WTC11 (cell line): ENCODE results near the gene SLIT2. TPM values are rescaled to one million over a fixed set of nuclear protein-coding genes. Genes with fewer than 3 reads are reported as not detected.

Source experiments
- EMX1 ChIP-seq: fragments of 250-450 bp; sonication (Bioruptor Pico); IDR thresholded peaks from 2 replicates; pipeline ENCODE4 v1.8.0; 2021; ENCODE audit warnings: mild to moderate bottlenecking
- ESRRA ChIP-seq: sonication (generic); formaldehyde crosslinking; IDR thresholded peaks from 2 replicates; pipeline ENCODE4 v1.8.1; 2022; ENCODE audit warnings: mild to moderate bottlenecking, missing genetic modification reagents, borderline replicate concordance
- FOXP1 ChIP-seq: sonication (generic); formaldehyde crosslinking; IDR thresholded peaks from 2 replicates; pipeline ENCODE4 v1.8.0; 2022; ENCODE audit warnings: missing genetic modification reagents, mild to moderate bottlenecking, moderate library complexity, borderline replicate concordance
- GTF2I ChIP-seq: fragments of 250-450 bp; sonication (Bioruptor Pico); conservative IDR thresholded peaks from 2 replicates; pipeline ENCODE4 v1.4.0; 2021; ENCODE audit warnings: mild to moderate bottlenecking
- HMGA2 ChIP-seq: fragments of 250-450 bp; sonication (Bioruptor Pico); IDR thresholded peaks from 2 replicates; pipeline ENCODE4 v1.4.0; 2021; ENCODE audit warnings: mild to moderate bottlenecking, moderate library complexity
- HMGXB4 ChIP-seq: sonication (generic); formaldehyde crosslinking; IDR thresholded peaks from 2 replicates; pipeline ENCODE4 v1.8.1; 2023; ENCODE audit warnings: mild to moderate bottlenecking, moderate library complexity, missing genetic modification reagents
- IRF2 ChIP-seq: sonication (generic); formaldehyde crosslinking; IDR thresholded peaks from 2 replicates; pipeline ENCODE4 v1.8.0; 2022; ENCODE audit warnings: low read depth, missing genetic modification reagents, borderline replicate concordance
- JAZF1 ChIP-seq: fragments of 250-450 bp; sonication (Bioruptor Pico); IDR thresholded peaks from 2 replicates; pipeline ENCODE4 v1.9.0; 2021; ENCODE audit warnings: moderate library complexity, mild to moderate bottlenecking, inconsistent platforms
- JUN ChIP-seq: sonication (generic); formaldehyde crosslinking; IDR thresholded peaks from 2 replicates; pipeline ENCODE4 v1.8.0; 2023; ENCODE audit warnings: mild to moderate bottlenecking, missing genetic modification reagents
- OVOL2 ChIP-seq: fragments of 250-450 bp; sonication (Bioruptor Pico); IDR thresholded peaks from 2 replicates; pipeline ENCODE4 v1.9.0; 2021; ENCODE audit warnings: mild to moderate bottlenecking, borderline replicate concordance
- PREB ChIP-seq: sonication (generic); formaldehyde crosslinking; IDR thresholded peaks from 2 replicates; pipeline ENCODE4 v1.8.1; 2022; ENCODE audit warnings: mild to moderate bottlenecking, missing genetic modification reagents, moderate library complexity, borderline replicate concordance
- PRRX2 ChIP-seq: fragments of 250-450 bp; sonication (Bioruptor Pico); IDR thresholded peaks from 2 replicates; pipeline ENCODE4 v1.8.0; 2021; ENCODE audit warnings: mild to moderate bottlenecking
- TCF7 ChIP-seq: sonication (generic); formaldehyde crosslinking; IDR thresholded peaks from 2 replicates; pipeline ENCODE4 v1.8.0; 2022; ENCODE audit warnings: mild to moderate bottlenecking, low read depth, missing genetic modification reagents, moderate library complexity
- TEAD1 ChIP-seq: sonication (generic); formaldehyde crosslinking; IDR thresholded peaks from 2 replicates; pipeline ENCODE4 v1.8.0; 2022; ENCODE audit warnings: mild to moderate bottlenecking, missing genetic modification reagents
- TEAD4 ChIP-seq: sonication (generic); formaldehyde crosslinking; IDR thresholded peaks from 2 replicates; pipeline ENCODE4 v1.8.0; 2022; ENCODE audit warnings: mild to moderate bottlenecking, missing genetic modification reagents
- USF2 ChIP-seq: sonication (generic); formaldehyde crosslinking; IDR thresholded peaks from 2 replicates; pipeline ENCODE4 v1.8.1; 2023; ENCODE audit warnings: mild to moderate bottlenecking, missing genetic modification reagents, moderate library complexity
- ZMAT4 ChIP-seq: fragments of 250-450 bp; sonication (Bioruptor Pico); IDR thresholded peaks from 2 replicates; pipeline ENCODE4 v1.9.0; 2021; ENCODE audit warnings: mild to moderate bottlenecking
- ZNF263 ChIP-seq: sonication (generic); formaldehyde crosslinking; IDR thresholded peaks from 2 replicates; pipeline ENCODE4 v1.8.1; 2022; ENCODE audit warnings: low read depth, mild to moderate bottlenecking, moderate library complexity, missing genetic modification reagents
- ZNF281 ChIP-seq: sonication (generic); formaldehyde crosslinking; IDR thresholded peaks from 2 replicates; pipeline ENCODE4 v1.8.0; 2023; ENCODE audit warnings: mild to moderate bottlenecking, missing genetic modification reagents
- ZNF396 ChIP-seq: fragments of 250-450 bp; sonication (Bioruptor Pico); IDR thresholded peaks from 2 replicates; pipeline ENCODE4 v1.8.0; 2021; ENCODE audit warnings: mild to moderate bottlenecking, moderate library complexity, borderline replicate concordance
- ZNF425 ChIP-seq: fragments of 250-450 bp; sonication (Bioruptor Pico); conservative IDR thresholded peaks from 2 replicates; pipeline ENCODE4 v1.9.0; 2021; ENCODE audit warnings: mild to moderate bottlenecking
- total RNA-seq: library from RNA; stranded (reverse); gene quantifications from 3 replicates; pipeline ENCODE4 v1.2.3, GENCODE V29; 2021
- TF ChIP-seq, protein P1 (sequence below): sonication (generic); formaldehyde crosslinking; conservative IDR thresholded peaks from 2 replicates; pipeline ENCODE4 v1.8.1; 2023; ENCODE audit warnings: mild to moderate bottlenecking, low read depth, missing genetic modification reagents, moderate library complexity
- TF ChIP-seq, protein P2 (sequence below): sonication (generic); formaldehyde crosslinking; IDR thresholded peaks from 2 replicates; pipeline ENCODE4 v1.8.0; 2022; ENCODE audit warnings: mild to moderate bottlenecking, missing genetic modification reagents

Gene SLIT2
- total RNA-seq, 1 experiment from 2014 or later: 6.8 TPM

GRCh38 chr4:20254511-20255250 is 3.0 kb downstream of the SLIT2 start (continued):
- no peak for TF ChIP-seq ZNF425 (CRISPR knock-in tag)
- no peak for TF ChIP-seq EMX1 (CRISPR knock-in tag)
- no peak for TF ChIP-seq ZMAT4 (CRISPR knock-in tag)
- peak; percentile 85 for TF ChIP-seq ESRRA (CRISPR knock-in tag)
- TF ChIP-seq PRRX2: no peak
- no peak for TF ChIP-seq PREB
- no peak; the same call in 1 of the 2 replicates for TF ChIP-seq TEAD4 (CRISPR knock-in tag)
- no peak for TF ChIP-seq IRF2 (CRISPR knock-in tag)
- TF ChIP-seq HMGA2 (CRISPR knock-in tag): no peak
- peak; percentile 94 for TF ChIP-seq JUN (CRISPR knock-in tag)
- TF ChIP-seq USF2 (CRISPR knock-in tag): 0 out of 2 replicates have a peak, but pooled peaks have one; percentile 9
- TF ChIP-seq ZNF281 (CRISPR knock-in tag): no peak; the same call in 1 of the 2 replicates
- TF ChIP-seq HMGXB4 (CRISPR knock-in tag): peak; percentile 66
- TF ChIP-seq TEAD1 (CRISPR knock-in tag): peak; percentile 94
- TF ChIP-seq FOXP1 (CRISPR knock-in tag): peak; percentile 96
- TF ChIP-seq, protein P1, sequence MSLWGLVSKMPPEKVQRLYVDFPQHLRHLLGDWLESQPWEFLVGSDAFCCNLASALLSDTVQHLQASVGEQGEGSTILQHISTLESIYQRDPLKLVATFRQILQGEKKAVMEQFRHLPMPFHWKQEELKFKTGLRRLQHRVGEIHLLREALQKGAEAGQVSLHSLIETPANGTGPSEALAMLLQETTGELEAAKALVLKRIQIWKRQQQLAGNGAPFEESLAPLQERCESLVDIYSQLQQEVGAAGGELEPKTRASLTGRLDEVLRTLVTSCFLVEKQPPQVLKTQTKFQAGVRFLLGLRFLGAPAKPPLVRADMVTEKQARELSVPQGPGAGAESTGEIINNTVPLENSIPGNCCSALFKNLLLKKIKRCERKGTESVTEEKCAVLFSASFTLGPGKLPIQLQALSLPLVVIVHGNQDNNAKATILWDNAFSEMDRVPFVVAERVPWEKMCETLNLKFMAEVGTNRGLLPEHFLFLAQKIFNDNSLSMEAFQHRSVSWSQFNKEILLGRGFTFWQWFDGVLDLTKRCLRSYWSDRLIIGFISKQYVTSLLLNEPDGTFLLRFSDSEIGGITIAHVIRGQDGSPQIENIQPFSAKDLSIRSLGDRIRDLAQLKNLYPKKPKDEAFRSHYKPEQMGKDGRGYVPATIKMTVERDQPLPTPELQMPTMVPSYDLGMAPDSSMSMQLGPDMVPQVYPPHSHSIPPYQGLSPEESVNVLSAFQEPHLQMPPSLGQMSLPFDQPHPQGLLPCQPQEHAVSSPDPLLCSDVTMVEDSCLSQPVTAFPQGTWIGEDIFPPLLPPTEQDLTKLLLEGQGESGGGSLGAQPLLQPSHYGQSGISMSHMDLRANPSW (CRISPR knock-in tag): no peak
- no peak for TF ChIP-seq TCF7
- no peak for TF ChIP-seq ZNF396
- TF ChIP-seq OVOL2 (CRISPR knock-in tag): no peak
- no peak for TF ChIP-seq JAZF1 (CRISPR knock-in tag)
- TF ChIP-seq GTF2I (CRISPR knock-in tag): no peak
- TF ChIP-seq, protein P2, sequence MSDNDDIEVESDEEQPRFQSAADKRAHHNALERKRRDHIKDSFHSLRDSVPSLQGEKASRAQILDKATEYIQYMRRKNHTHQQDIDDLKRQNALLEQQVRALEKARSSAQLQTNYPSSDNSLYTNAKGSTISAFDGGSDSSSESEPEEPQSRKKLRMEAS (CRISPR knock-in tag): peak; percentile 96
- no peak; the same call in 1 of the 2 replicates for TF ChIP-seq ZNF263 (CRISPR knock-in tag)
